Hippocampal formation (tissue), 2 donors: ENCODE data around the gene VCP.
"Not testable (repeated sequence)": the region's sequence is repeated elsewhere in the genome, so short reads cannot be mapped to it uniquely, and the experiment has no call there.

Source experiments
- DNase-seq, 2 donors: peaks; one replicate each; lab custom pipeline; 2025; lab: John Stamatoyannopoulos, UW

VCP gene

DNA sequence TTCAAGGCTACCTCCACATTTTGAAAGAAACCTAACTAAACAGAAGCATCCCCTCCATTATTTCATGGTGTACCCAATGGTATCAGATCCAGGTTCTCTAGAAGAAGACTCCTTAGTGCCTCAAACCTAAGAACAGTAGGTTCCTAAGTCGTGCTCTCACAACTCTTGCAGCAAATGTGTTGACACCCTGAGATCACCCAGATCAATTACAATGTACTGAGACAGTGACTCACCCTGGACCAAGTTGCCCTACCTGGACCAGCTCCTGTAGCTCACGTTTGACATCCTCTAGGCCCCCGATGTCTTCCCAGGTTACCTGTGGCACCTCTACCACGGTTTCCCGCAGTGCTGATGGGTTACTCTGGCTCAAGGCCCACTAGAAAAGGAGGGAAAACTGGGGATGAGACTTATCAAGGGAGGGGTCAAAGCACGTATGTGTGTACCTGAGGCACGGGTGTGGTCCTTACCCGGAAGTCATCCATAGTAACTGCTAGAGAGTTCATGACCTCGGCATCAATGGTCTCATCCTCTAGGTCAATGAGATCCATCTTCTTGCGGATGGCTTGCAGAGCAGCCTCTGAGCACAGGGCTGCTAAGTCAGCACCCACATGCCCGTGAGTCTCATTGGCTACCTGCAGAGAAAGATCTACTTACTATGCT, 11.7 kb downstream of the VCP start:
- DNase-seq = no peak

DNA sequence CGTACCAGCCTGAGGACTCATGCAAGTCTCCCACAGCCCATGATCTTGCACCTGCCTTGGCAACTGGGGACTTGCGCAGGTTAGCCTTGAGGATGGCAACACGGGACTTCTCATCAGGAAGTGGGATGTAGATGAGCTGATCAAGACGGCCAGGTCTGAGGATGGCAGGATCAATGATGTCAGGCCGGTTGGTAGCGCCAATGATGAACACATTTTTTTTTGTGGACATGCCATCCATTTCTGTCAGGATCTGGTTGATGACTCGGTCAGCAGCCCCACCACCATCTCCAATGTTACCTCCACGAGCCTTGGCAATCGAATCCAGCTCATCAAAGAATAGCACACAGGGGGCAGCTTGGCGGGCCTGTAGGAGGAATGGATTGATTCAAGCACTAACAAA, 13.0 kb downstream of the VCP start:
- DNase-seq = no peak

DNA sequence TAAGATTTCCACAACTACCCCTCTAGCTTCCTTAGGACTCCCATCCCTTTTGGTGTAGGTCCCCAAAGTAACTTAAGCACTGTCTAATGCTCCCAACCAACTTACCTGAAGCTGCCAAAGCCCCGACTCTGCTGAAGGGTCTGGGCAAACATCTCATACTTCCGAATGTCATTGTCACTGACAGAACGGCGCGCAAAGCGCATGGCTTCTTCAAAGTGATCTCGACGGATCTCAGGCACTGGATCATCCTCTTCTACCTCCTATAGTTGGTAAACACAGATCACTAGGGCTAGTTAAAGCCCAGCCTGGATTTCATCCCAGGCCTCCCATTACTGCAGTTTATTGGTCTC, 15.2 kb downstream of the VCP start:
- DNase-seq = no peak

DNA sequence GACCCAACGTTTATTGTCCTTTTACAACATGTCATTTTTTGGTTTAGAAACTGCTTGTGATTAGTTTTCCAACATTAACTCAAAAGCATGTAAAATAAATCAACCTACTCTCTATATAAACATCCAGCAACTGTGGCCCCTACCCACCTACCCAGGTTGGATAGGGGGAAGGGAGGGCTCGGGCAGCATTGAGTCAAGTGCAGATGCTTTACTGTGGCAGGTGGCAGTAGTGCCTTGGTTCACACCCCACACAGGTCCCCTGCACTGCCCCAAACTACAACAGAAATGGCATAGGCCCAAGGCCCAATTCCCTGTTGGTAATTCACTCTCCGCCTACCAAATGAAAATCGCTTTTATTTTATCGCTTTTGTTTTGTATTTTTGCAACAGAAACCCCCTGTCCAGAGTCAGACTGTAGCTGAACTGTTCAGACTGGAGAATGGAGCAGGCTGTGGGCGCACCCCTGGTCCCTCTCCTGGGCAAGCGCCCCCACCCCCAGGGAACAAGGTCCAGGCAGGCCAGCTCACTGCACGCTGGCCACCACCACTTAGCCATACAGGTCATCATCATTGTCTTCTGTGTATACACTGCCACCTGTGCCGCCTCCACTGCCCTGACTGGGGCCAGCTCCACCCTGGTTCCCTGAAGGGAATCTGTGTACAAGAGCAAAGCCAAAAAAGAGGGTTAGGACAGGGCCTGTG, 15.7 kb downstream of the VCP start:
- no peak for DNase-seq

DNA sequence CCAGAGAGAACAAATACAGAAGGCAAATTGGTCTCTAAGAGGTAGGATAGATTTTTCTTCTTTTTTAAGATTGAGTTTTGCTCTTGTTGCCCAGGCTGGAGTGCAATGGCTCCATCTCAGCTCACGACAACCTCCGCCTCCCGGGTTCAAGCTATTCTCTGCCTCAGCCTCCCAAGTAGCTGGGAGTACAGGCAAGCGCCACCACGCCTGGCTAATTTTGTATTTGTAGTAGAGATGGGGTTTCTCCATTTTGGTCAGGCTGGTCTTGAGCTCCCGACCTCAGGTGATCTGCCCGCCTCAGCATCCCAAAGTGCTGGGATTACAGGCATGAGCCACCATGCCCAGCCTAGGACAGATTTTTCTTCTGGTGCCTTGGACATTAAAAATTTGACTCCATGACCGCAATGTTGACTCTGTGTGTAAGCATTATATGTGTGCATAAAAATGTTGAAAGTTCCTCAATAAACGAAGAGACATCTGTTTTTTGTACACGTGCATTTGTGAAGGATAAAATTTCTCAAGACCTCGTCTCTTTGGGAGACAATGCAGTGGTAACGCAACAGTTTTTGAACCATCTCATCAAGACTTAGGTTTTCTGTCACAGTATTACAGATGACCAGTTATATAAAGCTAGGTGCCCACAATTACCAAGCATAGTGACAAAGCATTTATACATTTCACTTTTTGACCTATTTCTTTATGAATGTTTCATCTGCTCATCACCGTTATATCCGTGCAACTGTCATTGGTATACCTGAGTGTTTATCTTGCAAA, 17.4 kb downstream of the VCP start:
- DNase-seq = no peak

DNA sequence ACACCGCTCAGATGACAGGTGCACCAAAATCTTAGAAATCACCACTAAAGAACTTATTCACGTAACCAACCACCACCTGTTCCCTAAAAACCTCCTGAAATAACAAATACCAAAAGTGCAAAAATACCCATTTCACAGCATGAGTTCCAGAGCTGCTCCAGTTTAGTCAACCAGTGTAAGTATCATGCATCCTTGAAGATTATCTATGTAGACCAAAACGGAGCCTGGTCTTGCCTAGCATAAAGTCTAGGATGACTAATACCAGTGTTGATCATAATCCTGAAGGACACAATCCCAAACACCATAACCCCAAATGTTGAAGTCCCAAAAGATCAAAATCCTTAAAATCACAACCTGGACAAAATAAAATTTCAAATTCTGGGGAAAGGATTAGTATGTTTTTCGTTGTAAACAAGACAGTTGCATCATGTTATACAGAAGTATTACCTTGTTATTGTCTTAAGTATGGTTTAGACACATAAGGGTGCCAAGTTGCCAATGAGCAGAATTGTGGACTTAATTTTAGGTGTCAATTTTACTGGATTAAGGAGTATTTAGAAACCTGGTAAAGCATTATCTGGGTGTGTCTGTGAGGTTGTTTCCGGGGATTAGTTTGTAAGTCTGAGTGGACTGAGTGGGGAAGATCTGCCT, 18.1 kb downstream of the VCP start:
- DNase-seq = no peak

DNA sequence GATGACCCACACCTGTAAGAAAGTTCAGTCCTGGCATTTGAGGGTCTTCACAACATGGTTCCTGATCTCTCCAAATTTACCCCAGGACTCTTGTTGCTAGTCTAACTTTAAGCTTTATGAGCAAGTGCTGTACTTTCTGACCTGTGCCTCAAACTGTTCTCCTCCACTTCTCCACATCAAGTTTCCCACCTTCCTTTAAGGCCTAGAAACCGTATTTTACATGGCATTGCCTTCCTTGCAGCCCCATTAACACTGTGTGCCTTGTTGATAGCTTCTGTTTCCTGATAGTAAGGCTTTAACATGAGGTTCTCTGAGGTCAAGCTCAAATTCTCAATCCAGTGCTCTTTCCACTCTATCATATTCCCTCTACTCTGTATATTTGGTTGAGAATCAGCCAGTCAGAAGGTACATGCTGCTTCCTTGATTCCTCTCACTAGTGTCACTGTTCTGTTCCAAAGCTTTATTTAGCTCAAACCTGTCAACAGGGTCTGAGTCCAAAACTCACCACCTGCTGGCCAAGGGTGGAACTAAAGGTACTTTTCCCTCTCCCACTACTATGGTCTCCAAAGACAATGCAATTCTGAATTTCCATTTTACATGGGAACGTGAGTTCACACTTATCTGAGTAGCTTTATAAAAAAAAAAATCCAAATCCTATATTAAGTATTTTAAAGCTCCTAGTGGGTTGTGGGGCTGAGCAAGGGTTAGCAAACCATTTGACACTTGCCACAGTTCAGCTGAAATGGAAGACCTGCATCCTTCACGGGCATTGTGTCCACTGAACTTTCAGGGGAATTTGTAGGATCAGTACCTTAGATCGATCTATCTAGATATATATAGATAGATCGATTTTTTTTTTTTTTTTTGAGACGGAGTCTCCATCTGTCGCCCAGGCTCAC, 21.1 kb downstream of the VCP start:
- peak in 1 of 2 donors; percentile 1 for DNase-seq

DNA sequence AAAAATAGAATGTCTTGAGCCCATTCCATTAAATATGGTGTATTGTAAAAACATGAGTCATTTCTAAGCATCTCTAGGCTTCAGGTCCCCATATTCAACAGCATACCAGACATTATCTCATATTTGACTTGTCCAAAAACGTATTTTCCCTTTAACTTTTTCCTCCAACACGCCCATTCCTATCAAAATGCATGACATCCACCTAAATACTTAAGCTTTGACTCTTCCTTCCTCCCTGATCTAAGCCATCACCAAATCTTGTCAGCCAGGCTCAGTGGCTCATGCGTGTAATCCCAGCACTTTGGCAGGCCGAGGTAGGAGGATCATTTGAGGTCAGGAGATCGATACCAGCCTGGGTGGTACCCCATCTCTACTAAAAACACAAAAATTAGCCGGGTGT, 23.9 kb downstream of the VCP start:
- no peak for DNase-seq

DNA sequence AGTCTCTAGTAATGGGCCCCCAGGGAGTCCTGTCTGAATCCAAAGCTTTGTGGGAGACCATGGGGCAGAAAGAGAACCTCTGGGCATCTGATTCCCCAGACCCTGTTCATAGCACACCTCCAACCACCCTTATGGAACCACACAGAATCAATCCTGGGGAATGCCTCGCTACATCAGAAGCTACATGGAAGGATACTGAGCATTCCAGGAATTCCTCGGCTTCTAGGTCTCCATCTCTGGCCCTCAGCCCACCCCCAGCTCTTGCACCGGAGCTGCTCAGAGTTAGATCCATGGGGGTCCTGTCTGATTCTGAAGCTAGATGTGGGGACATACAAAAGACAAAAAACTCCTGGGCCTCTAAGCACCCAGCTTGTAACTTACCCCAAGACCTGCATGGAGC, 28.4 kb downstream of the VCP start:
- DNase-seq = no peak

DNA sequence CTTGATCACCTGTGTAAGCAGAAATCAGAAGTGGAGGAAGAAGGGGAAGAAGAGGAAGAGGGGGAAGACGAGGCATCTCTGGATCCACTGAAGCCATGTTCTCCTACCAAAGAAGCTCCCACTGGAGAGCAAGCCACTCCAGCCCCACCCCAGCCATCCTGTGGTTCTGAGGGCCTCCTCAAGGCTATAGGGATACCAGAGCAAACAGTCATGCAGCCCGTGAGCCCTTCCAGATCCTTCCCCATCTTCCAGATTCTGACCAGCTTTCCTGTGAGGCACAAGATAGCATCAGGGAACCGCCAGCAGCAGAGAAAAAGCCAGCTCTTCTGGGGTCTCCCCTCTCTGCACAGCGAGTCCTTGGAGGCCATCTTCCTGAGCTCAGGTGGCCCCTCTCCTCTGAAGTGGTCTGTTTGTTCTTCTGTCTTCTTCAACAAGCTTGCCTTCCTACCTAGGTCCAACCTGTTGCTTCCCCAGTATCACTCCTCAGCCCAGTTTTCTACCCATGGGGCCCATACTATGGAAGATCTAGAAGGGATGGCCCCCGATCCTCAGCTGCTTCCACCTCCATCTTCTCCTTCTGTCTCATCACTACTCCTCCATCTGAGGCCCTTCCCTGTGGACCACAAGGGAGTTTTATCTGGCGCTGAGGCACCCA, 29.4 kb downstream of the VCP start:
- DNase-seq = no peak

DNA sequence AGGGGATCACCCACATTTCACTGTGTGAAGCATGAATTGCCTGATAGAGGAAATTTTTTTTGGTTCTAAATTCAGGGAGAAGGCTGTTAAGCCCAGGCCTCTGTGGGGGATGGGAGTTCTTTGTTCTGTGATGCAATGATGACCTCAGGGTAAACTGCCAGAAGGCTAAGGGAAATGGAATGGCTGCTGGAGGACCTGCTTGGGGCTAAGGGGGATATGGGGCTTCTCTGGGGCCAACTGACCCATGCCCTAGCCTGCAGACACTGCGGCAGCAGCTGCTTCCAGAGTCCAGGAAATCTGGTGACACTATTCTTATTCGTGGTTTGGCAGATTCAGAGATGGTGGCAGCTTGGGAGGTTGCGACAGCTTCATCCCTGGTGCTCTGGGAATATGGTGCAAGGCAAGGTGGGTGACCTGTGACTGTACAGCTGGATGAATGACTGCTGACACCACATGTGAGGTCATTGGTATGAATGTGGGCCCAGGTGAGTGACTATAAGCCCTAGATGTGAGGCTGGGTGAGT, 30.3 kb downstream of the VCP start:
- no peak for DNase-seq

DNA sequence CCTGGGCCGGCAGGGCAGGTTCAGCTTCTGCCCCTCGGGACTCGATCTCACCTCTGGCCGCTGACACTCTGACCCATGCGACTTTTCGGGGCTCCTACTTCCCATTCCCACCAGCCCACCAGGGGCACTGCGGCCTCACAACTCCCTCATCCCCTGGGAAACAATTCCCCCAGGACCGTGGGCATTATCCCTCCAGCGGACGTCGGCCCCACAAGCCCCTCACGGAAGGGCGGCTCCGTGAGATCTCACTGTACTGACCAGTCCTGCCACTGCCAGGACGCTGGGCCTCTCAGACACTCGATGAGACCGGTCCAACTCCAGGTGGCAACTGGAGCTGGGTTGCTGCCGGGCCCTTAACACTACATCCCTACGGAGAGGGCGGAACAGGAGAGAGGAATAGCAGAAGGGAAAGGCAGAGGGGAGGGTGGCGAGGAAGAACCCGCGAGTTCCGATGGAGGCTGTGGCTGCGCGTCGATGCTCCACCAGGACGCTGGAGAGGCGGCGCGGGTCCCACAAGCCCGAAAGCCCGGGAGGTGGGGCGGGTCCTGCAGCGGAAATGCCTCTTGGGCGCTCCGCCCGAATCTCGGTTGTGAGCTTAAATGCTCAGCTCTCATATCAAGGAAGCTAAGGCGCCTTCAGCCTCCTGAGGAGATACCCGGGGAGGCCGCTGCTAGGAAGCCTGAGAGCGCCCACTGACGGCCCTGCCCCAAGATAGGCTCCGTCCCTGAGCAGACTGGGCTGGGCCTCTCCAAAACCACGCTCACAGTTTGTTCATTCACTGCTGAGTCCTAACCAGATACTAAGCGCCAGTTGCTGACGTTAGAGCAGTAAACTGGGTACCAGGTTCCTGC, 36.3 kb downstream of the VCP start:
- DNase-seq = no peak

DNA sequence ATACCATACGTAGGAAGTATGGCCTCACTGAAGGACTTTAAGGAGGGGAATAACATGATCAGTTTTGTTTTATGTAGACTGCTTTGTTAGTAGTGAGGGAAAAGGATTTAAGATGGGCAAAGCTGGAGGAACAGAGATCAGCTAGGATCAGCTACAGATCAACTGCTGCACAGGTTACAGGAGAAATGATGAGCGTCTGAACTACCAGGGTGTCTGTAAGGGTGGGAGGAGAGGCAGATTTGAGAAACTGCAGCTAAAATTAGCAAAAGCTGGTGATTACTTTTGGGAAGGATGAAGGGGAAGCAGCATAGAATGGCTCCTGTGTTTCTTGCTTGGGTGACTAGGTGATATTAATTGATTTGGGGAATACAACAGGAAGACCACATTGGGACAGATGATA, 39.3 kb downstream of the VCP start:
- DNase-seq = no peak

DNA sequence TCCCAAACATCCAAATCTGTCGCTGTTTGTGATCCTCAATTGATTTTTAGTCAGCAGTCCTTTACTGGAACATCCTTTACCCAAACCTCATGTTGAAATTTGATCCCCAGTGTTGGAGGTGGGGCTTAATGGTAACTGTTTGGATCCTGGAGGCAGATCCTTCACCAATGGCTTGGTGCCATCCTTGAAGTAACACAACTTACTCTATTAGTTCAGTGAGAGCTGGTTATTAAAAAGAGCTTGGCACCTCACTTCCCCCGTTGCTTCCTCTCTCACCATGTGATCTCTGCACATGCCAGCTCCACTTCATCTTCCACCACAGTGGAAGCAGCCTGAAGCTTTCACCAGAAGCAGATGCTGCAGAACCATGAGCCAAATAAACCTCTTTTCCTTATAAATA, 42.6 kb downstream of the VCP start:
- no peak for DNase-seq

DNA sequence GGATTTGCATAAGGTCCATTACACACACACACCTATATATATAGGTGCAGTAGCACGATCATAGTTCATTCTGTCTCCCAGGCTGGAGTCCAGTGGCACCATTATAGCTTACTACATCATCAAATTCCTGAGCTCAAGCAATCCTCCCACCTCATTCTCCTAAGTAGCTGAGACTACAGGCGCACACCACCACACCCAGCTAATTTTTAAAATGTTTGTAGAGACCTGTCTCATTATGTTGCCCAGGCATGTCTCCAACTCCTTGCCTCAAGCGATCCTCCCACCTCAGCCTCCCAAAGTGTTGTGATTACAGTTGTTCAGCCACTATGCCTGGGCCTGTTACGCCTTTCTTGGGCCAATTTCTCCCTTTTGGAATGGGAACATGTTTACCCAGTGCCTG, 43.2 kb downstream of the VCP start:
- DNase-seq = no peak

DNA sequence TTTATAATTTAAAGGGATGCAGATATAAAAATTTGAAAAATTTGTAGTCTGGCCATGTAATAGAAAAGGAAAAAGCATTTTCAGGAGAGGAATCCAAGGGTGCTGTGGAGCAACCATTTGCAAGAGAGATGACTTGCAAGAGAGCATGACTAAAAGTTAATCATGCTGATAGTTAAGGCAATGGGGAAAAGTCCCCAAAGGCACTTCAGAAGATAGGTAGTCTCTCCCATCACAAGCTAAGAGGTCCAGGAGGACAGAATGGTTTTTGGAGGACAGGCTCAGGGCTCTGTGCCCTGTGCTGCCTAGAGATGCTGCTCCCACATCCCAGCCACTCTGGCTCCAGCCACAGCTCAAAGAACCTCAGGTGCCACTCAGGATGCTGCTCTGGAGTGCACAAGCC, 44.1 kb downstream of the VCP start:
- no peak for DNase-seq

DNA sequence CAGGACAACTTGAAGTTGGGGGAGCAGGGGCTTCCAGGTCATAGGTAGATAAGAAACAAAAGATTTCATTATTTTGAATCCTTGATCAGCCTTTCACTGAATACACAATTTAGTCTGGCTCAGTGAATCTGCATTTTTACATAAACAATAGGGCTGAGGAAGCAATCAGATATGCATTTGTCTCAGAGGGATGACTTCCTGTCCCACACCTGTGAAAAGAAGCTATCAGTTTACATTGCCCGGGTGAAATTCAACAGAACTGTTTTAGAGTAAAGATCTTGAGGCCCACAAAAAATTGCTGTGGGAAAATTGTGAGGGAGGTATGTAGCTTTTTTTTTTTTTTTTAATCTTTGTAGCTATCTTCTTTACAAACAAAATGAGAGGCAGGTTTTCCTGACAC, 44.6 kb downstream of the VCP start:
- no peak for DNase-seq

DNA sequence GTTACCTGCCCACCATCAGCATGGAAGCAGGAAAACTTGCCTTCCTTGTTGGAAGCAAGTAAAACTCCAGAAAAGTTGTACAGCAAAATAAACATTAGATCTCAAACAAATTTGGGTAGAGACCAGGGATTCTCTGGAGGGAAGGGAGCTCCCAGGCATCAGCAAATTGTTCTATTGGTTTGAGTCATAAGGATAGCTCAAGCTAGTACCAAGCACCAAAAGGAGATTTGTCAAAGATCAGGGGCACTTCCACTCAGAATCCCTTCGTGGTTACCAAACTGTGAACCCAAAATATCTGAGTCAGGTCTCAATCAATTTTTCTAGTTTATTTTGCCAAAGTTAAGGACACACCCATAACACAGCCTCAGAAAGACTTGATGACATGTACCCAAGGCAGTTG, 45.1 kb downstream of the VCP start:
- no peak for DNase-seq

DNA sequence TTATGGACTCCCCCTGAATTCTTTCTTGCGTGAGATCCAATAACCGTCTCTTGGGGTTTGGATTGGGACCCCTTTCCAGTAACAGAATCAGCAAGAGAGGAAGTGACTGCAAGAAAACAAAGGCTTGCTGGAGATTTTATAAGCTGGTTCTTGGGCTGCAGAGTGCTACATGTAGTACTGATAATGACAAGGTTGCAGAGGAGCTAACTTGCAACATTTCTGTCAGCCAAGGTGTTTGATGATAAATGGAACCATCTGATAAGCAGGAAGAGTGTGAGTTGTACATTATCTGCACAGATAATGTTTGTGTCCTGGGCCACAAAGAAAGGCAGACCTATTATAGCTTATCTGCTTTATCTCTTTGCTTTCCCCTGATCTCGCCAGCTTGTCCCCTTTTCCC, 45.8 kb downstream of the VCP start:
- DNase-seq = no peak

DNA sequence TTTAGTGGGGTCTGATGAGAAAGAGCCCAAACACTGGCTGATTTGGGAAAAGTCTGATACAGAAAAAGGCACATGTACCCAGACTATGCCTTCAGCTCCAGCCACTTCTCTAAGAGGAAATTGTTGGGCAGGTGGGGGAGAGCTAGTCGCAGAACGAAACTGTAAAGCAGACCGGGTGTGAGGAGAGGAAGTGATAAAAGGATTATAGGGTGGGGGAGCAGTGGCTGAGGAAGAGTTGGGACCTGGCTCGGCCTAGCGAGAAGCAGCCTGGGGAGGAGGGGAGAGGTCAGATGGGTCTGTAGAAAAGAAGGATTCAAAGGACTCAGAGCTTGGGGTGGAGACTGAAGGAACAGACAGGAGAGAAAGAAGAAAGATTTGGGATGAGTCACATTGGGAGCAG, 49.0 kb downstream of the VCP start:
- DNase-seq = not testable (repeated sequence)
